Body of pancreas (tissue), 4 donors: ENCODE data around the gene ESF1. TPM values are rescaled to one million over a fixed set of nuclear protein-coding genes. Genes with fewer than 3 reads are reported as not detected.

Experiments
- ATAC-seq: fragments of 150-250 bp; one replicate; pipeline ENCODE4 v1.9.1; 2016
- DNase-seq, 4 donors: peaks; one replicate each; pipeline ENCODE4 v3.0.0-alpha.2; 2019
- H3K27ac ChIP-seq, 4 donors: fragments of 200-600 bp; sonication (generic); 1 replicate in 3 of 4; 2 replicates in 1 of 4; pipeline versions ENCODE4 v1.5.1 to v1.6.1; 2016 to 2019; ENCODE audit warnings: mild to moderate bottlenecking in 1 of 4, mixed read lengths in 1 of 4, moderate library complexity in 1 of 4
- H3K27me3 ChIP-seq, 2 donors: fragments of 200-600 bp; sonication (generic); one replicate each; pipeline ENCODE4 v1.6.0; 2016; ENCODE audit warnings: mild to moderate bottlenecking in 1 of 2
- H3K36me3 ChIP-seq, 2 donors: fragments of 200-600 bp; sonication (generic); replicated peaks in 1 of 2; 2 replicates each; pipeline ENCODE4 v1.5.1; 2016; ENCODE audit warnings: low read depth in 2 of 2; ENCODE audit not compliant: insufficient read depth in 1 of 2
- H3K4me1 ChIP-seq: fragments of 200-600 bp; sonication (generic); one replicate; pipeline ENCODE4 v1.6.0; 2016
- H3K4me3 ChIP-seq, 2 donors: fragments of 200-600 bp; sonication (generic); 1 replicate in 1 of 2; 2 replicates in 1 of 2; pipeline ENCODE4 v1.5.1; 2016 to 2019
- H3K9me3 ChIP-seq, 3 donors: fragments of 200-600 bp; sonication (generic); 1 replicate in 2 of 3; 2 replicates in 1 of 3; pipeline ENCODE4 v1.5.1; 2016
- CTCF ChIP-seq, 7 experiments: fragments of 450-650 bp in 4 of 7; fragments of 200-600 bp in 3 of 7; sonication (generic) in 3 of 7; IDR thresholded peaks; one replicate each; pipeline ENCODE4 v1.5.1; 2016 to 2019; ENCODE audit warnings: antibody characterized with exemption in 7 of 7
- POLR2A ChIP-seq, 3 donors: fragments of 450-650 bp; IDR thresholded peaks; one replicate each; pipeline ENCODE4 v1.6.1; 2016; ENCODE audit warnings: antibody characterized with exemption in 3 of 3, mild to moderate bottlenecking in 2 of 3
- WGBS, 2 donors: methylation state at CpG; one replicate each; pipeline ENCODE4 v1.1.5; 2017; 5-methylcytosine and 5-hydroxymethylcytosine counted together
- intact Hi-C: fragments of 100-400 bp; cut with DNase I; formaldehyde crosslinking; loops from one replicate; pipeline ENCODE4 v1.15.1; 2023
- total RNA-seq, 2 donors: library from RNA; depleted of rRNA; stranded (reverse); fragments of >200 nt; gene quantifications; one replicate each; pipeline ENCODE4 v1.1.0, GENCODE V29; 2016

The ESF1 gene
- total RNA-seq, 2 donors from 2014 or later, result 12.5 to 16.5 TPM

- no peak for DNase-seq
- no peak for ATAC-seq
- Histone ChIP-seq H3K9me3 (no peaks in the 10 kb centered on the region), H3K4me3 (no peak overlapping the region), H3K27ac (no peak overlapping the region), H3K27me3 (no peaks in the 10 kb centered on the region), H3K36me3 (no peaks in the 10 kb centered on the region), H3K4me1 (no peaks in the 10 kb centered on the region)
- TF ChIP-seq POLR2A (IDR thresholded peaks at IDR 0.05) (no peak), CTCF (IDR thresholded peaks at IDR 0.05) (no peak)
- 71 to 79% methylated on average over 2 of the region's 2 CpGs for WGBS, 2 donors
- intact Hi-C loops, result no loop called here
These were observed 99.1 kb downstream of the ESF1 start for GRCh38 chr20:13685623-13686022.

GRCh38 chr20:13684566-13685222, 100.0 kb downstream of the ESF1 start:
- Histone ChIP-seq H3K4me3 (no peak overlapping the region), H3K4me1 (no peaks in the 10 kb centered on the region), H3K9me3 (no peaks in the 10 kb centered on the region), H3K27ac (no peak overlapping the region), H3K27me3 (no peaks in the 10 kb centered on the region), H3K36me3 (no peaks in the 10 kb centered on the region)
- DNase-seq, result no peak
- no peak for TF ChIP-seq POLR2A (IDR thresholded peaks at IDR 0.05)
- TF ChIP-seq CTCF (IDR thresholded peaks at IDR 0.05), result no peak
- 61 to 82% methylated on average over 5 of the region's 5 CpGs for WGBS, 2 donors
- intact Hi-C loops, result no loop called here
- no peak for ATAC-seq

GRCh38 chr20:13683833-13684232, 100.9 kb downstream of the ESF1 start:
- Histone ChIP-seq H3K27ac (no peak overlapping the region), H3K27me3 (no peaks in the 10 kb centered on the region), H3K4me1 (no peaks in the 10 kb centered on the region), H3K9me3 (no peaks in the 10 kb centered on the region), H3K4me3 (no peak overlapping the region), H3K36me3 (no peaks in the 10 kb centered on the region)
- ATAC-seq (no peak), DNase-seq (no peak)
- intact Hi-C loops, result no loop called here
- WGBS, 2 donors, result 11 to 12% methylated on average over 1 of the region's 1 CpG
- TF ChIP-seq CTCF (IDR thresholded peaks at IDR 0.05), result no peak
- TF ChIP-seq POLR2A (IDR thresholded peaks at IDR 0.05), result no peak

- H3K9me3 ChIP-seq, result no peaks in the 10 kb centered on the region
- no peak overlapping the region for H3K27ac ChIP-seq
- intact Hi-C loops, result no loop called here
- TF ChIP-seq POLR2A (IDR thresholded peaks at IDR 0.05) (no peak), CTCF (IDR thresholded peaks at IDR 0.05) (no peak)
- no peaks in the 10 kb centered on the region for H3K4me1 ChIP-seq
- ATAC-seq (peak; percentile 92), DNase-seq (peak; percentile 16 to 45 (median 24))
- H3K27me3 ChIP-seq, result no peaks in the 10 kb centered on the region
- 53 to 68% methylated on average over 4 of the region's 4 CpGs for WGBS, 2 donors
- H3K36me3 ChIP-seq, result no peaks in the 10 kb centered on the region
- H3K4me3 ChIP-seq, result no peak overlapping the region
These were observed 103.2 kb downstream of the ESF1 start for GRCh38 chr20:13681248-13682125.
